Neuron (in vitro differentiated cells): ENCODE measurements around the gene MTERF4.
"Not testable (repeated sequence)": the region's sequence is repeated elsewhere in the genome, so short reads cannot be mapped to it uniquely, and the experiment has no call there.

Experiments used
- H2AFZ ChIP-seq: one replicate; pipeline ENCODE4 v1.6.1; 2013; ENCODE audit warnings: low read depth, mild to moderate bottlenecking, inconsistent platforms, low read length, moderate library complexity
- H3K27me3 ChIP-seq: one replicate; pipeline ENCODE4 v1.6.1; 2013; ENCODE audit warnings: low read length; ENCODE audit not compliant: insufficient read depth
- H3K36me3 ChIP-seq: one replicate; pipeline ENCODE4 v1.6.1; 2013; ENCODE audit warnings: low read length; ENCODE audit not compliant: insufficient read depth
- H3K4me1 ChIP-seq: one replicate; pipeline ENCODE4 v1.6.1; 2013; ENCODE audit warnings: low read length; ENCODE audit not compliant: insufficient read depth
- H3K4me3 ChIP-seq: 2 replicates; pipeline ENCODE4 v1.5.1; 2013; ENCODE audit warnings: mild to moderate bottlenecking, low read length, moderate library complexity
- H3K9me3 ChIP-seq: one replicate; pipeline ENCODE4 v1.6.1; 2013; ENCODE audit warnings: low read length

Gene MTERF4

DNA sequence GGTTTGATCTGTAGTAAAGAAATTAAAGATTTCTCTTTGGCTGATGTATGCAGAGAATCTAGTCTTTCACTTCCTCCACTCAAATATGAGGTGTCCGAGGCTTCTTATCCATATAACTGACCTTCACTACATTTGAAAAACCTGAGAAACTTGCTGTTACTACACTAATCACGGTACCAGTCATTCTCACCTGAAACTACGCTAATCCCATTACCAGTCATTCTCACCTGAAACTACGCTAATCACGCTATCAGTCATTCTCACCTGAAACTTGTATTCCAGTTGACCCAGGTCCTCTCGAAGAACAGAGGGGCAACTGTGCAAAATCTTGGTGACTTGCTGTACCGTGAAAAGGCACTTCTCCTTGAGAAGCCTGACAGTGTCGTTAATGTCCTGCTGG is 5.1 kb downstream of the MTERF4 start:
- peaks cover 10% of the 10 kb centered on the region for H3K4me1 ChIP-seq
- H3K4me3 ChIP-seq = no peak overlapping the region
- no peaks in the 10 kb centered on the region for H3K27me3 ChIP-seq
- H3K9me3 ChIP-seq = no peaks in the 10 kb centered on the region
- H2AFZ ChIP-seq = no peak overlapping the region
- peaks cover 69% of the 10 kb centered on the region for H3K36me3 ChIP-seq

DNA sequence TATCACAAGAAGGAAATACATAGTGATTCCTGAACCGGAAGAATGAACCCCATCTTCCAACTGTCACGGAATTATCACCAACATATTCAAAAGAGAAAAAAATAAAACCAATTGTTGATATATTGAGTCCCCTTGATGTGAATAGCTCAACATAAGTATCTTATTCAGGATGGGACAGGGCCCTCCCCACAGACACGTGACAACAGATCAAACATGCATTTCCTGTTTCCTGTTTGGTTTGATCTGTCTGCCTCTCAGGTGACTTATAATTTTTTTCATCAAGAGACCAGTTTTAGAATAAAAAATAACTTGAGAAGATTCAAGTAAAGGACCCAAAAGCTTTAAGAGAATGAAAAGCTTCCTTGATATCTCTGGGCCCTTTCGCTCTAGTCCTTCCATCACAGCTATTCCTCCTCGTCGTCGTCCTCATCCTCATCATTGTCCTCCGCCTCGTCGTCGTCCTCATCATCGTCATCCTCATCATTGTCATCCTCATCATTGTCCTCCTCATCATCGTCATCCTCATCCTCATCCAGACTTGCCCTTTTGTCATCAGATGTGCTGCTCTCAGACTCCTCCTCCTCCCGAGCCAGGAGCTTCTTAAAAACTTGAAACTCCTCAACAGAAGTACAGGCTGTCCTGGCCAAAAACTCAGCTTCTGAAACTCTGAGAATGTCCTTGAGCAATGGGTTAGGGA is 6.3 kb downstream of the MTERF4 start:
- H3K27me3 ChIP-seq = no peaks in the 10 kb centered on the region
- peaks cover 76% of the 10 kb centered on the region for H3K36me3 ChIP-seq

DNA sequence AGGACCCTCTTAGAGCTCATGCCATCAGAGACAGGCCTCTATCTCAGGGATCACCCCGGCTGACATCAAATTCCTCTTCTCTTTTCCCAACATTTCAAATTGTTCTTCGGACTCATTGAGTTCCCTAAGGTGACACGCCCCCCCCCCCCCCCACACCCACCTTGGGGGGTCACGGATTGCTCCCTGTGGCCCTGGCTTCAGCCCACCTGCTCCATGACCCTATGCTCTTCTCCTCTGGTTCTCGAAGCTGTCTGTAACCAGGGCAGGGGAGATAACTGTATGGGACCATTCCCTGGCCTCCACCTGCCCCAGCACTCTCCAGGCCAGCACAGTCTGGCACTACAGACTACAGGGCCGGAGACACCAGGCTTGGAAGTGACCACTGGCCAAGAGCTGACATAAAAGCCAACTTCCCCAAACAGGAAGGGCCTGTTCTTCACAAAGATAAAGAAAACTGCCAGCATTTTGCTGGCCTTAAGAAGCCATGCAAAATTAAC is 7.1 kb downstream of the MTERF4 start:
- no peaks in the 10 kb centered on the region for H3K27me3 ChIP-seq
- H3K4me3 ChIP-seq = no peak overlapping the region
- no peaks in the 10 kb centered on the region for H3K4me1 ChIP-seq
- no peak overlapping the region for H2AFZ ChIP-seq
- peaks cover 79% of the 10 kb centered on the region for H3K36me3 ChIP-seq
- H3K9me3 ChIP-seq = no peaks in the 10 kb centered on the region

More for the DNA sequence above, 6.3 kb downstream of the MTERF4 start:
- Histone ChIP-seq H3K4me3 (no peak overlapping the region), H3K4me1 (peaks cover 2% of the 10 kb centered on the region), H3K9me3 (no peaks in the 10 kb centered on the region), H2AFZ (no peak overlapping the region)

DNA sequence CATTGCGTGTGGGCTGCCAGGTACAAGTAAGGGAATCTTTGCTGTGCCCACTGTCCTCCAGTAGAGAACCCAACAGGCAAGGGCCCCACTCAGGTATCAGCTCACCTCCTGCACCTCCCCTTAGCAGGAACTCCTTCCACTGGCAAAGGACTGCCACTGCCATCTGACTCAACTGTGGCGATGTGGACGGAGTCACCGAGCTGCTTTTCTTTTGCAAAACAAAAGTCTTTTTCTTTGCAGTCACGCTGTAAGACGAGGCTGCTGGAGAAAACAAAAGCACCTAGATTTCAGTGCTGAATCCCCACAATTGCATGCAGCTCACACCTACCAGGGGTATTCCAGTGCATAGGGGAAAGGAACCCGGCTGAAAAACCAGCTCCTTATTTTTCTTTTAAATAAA is 7.9 kb downstream of the MTERF4 start:
- Histone ChIP-seq H2AFZ (no peak overlapping the region), H3K36me3 (peaks cover 79% of the 10 kb centered on the region), H3K4me3 (no peak overlapping the region), H3K9me3 (no peaks in the 10 kb centered on the region), H3K27me3 (no peaks in the 10 kb centered on the region), H3K4me1 (no peaks in the 10 kb centered on the region)

DNA sequence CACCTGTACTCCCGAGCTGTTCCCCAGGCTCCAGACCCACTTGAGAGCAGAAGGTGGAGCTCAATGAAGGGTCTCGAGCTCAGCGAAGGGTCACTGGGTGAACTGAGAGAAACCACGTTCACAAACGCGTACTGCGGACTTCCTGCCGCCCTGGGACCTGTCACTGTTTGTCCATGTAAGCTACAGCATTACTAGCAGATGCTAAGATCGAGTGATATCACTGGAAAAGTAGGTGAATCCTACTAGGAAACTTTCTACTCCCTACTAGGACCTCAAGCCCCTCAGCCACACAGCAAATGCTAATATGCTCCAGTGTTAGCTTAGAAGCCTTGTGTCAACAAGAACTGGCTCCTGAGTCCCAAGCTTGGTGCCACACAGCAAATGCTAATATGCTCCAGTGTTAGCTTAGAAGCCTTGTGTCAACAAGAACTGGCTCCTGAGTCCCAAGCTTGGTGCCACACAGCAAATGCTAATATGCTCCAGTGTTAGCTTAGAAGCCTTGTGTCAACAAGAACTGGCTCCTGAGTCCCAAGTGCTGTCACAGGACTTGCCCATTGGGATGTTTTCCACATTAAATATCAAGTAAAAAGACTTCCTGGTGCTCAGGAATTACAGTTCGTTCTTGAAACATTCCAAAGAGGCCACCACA is 8.8 kb downstream of the MTERF4 start:
- not testable (repeated sequence) for H3K4me3 ChIP-seq, H2AFZ ChIP-seq, H3K9me3 ChIP-seq, H3K27me3 ChIP-seq, H3K4me1 ChIP-seq
- peaks cover 79% of the 10 kb centered on the region for H3K36me3 ChIP-seq

DNA sequence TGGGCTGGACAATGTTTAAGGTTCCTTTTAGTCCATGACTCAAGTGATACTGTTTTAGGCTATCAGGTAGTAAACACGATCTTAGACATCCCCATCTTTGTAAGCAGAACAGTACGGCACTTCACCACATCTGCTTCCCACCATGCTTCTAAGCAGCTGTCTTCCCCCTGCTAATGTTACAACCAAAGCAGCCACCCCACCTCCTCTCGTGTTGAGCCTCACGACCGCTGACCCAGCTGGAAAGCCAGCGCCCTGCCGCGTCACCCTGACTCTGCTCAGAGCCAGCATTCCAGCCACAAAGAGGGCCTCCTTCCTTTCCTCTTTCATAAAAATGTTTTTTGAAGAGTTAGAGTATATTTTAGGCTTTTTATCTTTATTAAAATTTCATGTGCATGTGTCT is 9.4 kb downstream of the MTERF4 start:
- H3K36me3 ChIP-seq = peaks cover 85% of the 10 kb centered on the region
- no peaks in the 10 kb centered on the region for H3K4me1 ChIP-seq
- H2AFZ ChIP-seq = no peak overlapping the region
- no peaks in the 10 kb centered on the region for H3K27me3 ChIP-seq
- no peak overlapping the region for H3K4me3 ChIP-seq
- peaks cover 4% of the 10 kb centered on the region for H3K9me3 ChIP-seq

DNA sequence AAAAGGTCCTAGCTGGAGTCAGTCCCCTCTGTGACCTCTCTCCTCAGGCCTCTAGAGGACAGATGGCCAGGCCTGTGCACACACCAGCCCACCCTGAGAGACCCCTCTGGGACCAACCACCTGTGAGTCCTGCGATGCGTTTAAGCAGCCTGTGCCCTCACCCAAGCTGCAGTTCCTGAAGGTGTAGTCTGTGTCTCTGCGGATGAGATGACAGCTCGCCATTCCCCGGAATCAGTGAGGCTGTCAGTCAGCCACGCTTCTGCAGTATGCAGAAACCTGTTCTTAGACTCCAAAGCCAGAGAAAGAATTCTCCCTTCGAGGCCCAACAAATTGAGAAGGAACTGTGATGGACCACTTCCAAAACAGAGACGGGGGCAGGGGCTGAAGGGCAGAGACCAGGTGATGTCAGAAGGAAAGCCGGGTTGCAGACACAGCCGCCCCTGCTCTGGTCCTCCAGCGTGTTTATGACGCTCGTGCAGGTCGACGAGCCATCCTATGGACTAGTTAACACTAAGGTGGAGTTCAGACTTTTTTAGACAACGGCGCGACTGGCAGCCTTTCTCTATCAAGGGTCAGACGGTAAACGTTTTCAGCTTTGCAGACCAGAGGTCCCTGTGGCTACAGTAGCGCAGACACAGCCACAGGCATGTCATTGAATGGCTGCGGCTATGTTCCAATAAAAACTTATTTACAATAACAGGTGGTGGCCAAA is 10.2 kb downstream of the MTERF4 start:
- no peak overlapping the region for H2AFZ ChIP-seq
- H3K4me1 ChIP-seq = no peaks in the 10 kb centered on the region
- H3K4me3 ChIP-seq = no peak overlapping the region
- H3K36me3 ChIP-seq = peaks cover 86% of the 10 kb centered on the region
- peaks cover 8% of the 10 kb centered on the region for H3K9me3 ChIP-seq
- no peaks in the 10 kb centered on the region for H3K27me3 ChIP-seq

DNA sequence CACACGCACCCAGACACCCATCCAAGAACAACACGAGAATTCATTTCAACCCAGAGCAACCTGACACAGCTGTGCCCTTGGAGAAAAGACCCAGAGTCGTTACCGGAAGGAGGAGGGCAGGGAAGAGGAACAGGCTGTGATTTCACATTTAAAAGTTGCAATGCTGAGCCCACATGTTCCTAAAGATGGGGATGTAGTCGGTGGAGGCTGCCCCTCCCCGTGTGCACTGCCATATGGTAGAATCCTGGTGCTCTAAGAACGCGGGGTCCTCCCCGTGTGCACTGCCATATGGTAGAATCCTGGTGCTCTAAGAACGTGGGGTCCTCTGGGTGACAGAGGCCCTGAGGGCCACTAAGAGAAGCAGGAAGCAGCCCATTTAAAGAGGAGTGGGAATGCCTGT is 10.9 kb downstream of the MTERF4 start:
- H2AFZ ChIP-seq = no peak overlapping the region
- peaks cover 12% of the 10 kb centered on the region for H3K9me3 ChIP-seq
- no peaks in the 10 kb centered on the region for H3K27me3 ChIP-seq
- H3K4me1 ChIP-seq = no peaks in the 10 kb centered on the region
- H3K36me3 ChIP-seq = peaks cover 87% of the 10 kb centered on the region
- no peak overlapping the region for H3K4me3 ChIP-seq

DNA sequence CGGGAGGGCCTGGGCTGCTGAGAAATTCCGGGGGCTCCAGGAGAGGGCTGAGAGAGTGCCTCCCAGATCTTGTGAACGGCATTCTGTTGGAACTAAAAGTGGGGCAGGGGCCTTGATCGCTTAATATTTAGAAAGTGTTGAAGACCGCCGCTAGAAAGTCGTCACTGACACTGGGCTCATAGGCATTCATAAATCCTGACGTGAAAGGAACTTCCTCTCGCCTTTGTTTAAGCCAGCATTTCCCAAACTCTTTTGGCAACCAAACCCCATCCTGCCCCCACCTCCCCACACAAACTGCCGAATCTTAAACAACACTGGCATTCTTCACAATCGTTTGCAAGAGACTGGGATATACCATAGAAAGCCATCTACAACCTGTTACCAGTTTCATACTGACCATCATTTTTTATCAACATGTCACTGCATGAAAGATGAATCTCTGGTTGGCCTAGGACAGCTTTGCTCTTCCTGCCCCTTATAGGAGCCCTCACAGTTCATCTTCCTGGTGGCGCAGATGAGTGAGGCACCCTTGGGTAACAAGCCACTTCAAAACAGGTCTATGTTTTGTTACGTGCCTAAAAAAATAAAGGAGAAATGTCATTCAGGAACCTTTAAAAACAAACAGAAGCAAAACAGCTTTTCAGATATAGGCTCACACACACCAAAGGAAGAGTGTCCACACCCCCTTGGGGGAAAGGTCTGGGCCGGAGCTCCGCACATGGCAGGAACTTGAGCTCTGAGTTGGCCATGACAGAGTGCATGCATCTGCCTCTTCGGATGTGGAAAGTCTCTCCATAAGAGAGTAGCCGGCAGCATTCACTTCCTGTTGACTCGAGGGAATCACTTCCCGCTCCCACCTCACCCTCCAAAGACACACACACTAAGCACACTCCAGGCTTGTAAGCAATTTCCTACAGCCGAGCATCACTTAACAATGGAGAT is 13.0 kb downstream of the MTERF4 start:
- Histone ChIP-seq H3K36me3 (peaks cover 68% of the 10 kb centered on the region), H2AFZ (no peak overlapping the region), H3K27me3 (no peaks in the 10 kb centered on the region), H3K4me1 (no peaks in the 10 kb centered on the region), H3K9me3 (peaks cover 15% of the 10 kb centered on the region), H3K4me3 (no peak overlapping the region)

DNA sequence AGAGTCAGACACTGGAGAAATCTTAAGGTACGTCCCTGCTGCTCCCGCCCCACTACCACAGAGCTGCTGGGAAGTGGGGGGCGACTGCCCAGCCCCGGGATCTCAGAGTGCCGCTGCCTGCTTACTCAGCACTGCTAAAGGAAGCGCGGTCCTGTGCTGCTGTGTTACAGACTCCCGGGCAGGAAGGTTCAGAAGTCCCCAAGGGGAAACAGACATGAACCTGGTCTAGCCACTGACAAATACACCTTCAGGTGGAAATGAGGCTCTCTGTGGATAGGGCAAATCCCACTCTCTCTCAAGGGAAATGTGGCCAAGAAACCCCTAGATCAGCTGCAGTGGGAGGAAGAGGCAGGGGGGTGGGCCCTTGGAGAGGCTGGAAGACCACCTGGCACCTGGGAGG is 13.7 kb downstream of the MTERF4 start:
- no peaks in the 10 kb centered on the region for H3K4me1 ChIP-seq
- peaks cover 15% of the 10 kb centered on the region for H3K9me3 ChIP-seq
- no peaks in the 10 kb centered on the region for H3K27me3 ChIP-seq
- peaks cover 64% of the 10 kb centered on the region for H3K36me3 ChIP-seq
- H3K4me3 ChIP-seq = no peak overlapping the region
- no peak overlapping the region for H2AFZ ChIP-seq

DNA sequence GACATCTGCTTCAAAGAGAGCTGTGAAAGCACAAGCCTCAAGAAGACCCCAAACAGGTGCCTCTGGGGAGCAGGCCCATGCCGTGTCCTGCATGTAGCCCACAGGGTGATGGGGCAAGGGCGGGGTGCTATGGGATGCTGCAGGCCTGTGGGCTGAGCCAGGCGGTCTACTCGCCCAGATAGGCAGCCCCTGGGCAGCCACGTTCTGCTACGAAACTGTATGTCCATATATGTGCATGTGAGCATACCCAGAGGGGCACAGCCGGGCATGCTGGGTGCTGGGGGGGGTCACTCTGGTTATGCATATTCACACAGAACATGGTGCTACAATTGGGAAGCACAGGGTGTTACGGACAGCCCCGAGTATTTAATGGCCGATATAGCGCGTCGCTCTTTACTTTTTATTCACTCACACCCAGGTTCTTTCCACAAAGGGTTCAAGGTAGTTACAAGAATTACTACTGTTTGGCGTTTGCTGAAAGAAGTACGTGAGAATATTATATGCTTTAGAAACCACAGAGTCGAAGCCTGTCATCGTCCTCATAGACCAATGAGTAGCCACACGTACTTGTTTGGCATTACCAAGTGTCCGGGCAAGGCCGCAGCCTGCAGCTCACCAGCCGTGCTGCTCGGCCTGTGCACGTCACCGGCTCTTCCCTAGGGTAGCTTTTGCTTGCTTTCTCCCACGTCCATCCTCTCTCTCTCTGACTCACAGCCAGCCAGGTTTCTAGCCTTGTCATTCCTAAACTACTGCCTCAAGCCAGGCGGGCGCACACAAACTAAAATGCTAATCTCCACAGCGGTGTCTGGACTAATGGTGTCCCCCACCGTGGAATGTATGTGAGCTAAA is 14.4 kb downstream of the MTERF4 start:
- no peaks in the 10 kb centered on the region for H3K4me1 ChIP-seq
- no peak overlapping the region for H3K4me3 ChIP-seq
- peaks cover 57% of the 10 kb centered on the region for H3K36me3 ChIP-seq
- no peak overlapping the region for H2AFZ ChIP-seq
- H3K27me3 ChIP-seq = no peaks in the 10 kb centered on the region
- H3K9me3 ChIP-seq = peaks cover 15% of the 10 kb centered on the region

DNA sequence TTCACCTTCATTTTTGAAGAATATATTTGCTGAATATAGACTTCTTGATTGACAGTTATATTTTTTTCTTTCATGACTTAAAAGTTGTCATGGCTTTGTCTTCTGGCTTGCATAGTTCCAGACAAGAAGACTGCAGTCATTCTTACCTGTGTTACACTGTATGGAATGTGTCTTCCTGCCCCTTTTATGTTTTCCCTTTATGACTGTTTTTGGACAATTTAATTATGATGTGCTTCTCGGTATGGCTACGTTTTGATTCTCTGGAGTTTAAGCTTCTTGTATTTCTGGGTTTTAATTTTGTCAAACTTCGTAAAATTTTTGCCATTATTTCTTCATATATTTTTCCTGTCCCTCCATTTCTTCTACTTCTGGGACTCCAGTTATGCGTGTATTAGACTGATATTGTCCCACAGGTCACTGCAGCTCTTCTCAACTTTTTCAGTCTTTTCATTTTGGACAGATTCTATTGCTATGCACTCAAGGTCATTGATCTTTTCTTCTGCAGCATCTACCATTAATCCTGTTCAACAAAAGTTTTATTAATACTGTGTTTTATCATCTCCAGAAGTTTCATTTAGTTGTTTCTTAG is 17.1 kb downstream of the MTERF4 start:
- no peak overlapping the region for H3K4me3 ChIP-seq
- H3K4me1 ChIP-seq = no peaks in the 10 kb centered on the region
- no peak overlapping the region for H2AFZ ChIP-seq
- peaks cover 15% of the 10 kb centered on the region for H3K9me3 ChIP-seq
- H3K36me3 ChIP-seq = peaks cover 37% of the 10 kb centered on the region
- H3K27me3 ChIP-seq = no peaks in the 10 kb centered on the region
